PC-3 (cell line): ENCODE data around the gene POLR2L.
A peak's percentile ranks its signal among the peaks of the same experiment; 100 is the strongest.

Experiments
- EZH2 ChIP-seq: fragments of 300-600 bp; sonication (generic); IDR thresholded peaks from one replicate; pipeline ENCODE4 v1.6.1; 2017; ENCODE audit warnings: antibody characterized with exemption, mild to moderate bottlenecking, low read length; ENCODE audit not compliant: unreplicated experiment
- TF ChIP-seq, protein P1 (sequence below): fragments of 300-600 bp; sonication (generic); conservative IDR thresholded peaks from 2 replicates; pipeline ENCODE4 v1.5.1; 2017; ENCODE audit warnings: antibody characterized with exemption, low read depth, mild to moderate bottlenecking, low read length

DNA sequence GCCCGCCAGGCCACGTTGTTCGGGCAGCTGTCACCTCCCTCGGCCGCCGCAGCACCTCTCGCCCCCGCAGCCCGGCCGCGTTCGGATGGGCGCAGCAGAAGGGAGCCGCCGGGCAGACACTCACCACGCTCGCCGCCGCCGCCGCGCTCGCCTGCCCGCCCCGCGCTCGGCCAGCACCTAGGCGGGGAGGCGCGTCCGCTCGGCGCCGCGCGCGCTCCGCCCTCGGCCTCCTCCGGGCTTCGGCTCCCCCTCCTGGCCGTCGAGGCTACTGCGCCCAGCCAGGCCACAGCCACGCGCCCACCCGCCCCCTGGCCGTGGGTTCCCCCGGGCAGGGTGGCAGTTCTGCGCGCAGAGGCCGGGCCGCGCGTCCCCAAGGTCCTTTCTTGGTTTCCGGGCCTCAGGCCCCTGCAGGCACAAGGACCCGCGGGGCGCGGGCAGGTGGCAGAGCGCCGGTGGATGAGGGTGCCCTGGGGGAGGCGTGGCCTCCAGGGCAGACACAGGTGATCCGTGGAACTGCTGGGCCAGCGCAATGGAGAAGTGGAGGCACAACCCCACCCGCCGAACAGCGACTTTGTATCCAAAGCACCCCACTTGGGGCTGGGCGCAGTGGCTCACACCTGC lies 44.1 kb downstream of the POLR2L start, which contains the start of gene SLC25A22:
- TF ChIP-seq, protein P1, sequence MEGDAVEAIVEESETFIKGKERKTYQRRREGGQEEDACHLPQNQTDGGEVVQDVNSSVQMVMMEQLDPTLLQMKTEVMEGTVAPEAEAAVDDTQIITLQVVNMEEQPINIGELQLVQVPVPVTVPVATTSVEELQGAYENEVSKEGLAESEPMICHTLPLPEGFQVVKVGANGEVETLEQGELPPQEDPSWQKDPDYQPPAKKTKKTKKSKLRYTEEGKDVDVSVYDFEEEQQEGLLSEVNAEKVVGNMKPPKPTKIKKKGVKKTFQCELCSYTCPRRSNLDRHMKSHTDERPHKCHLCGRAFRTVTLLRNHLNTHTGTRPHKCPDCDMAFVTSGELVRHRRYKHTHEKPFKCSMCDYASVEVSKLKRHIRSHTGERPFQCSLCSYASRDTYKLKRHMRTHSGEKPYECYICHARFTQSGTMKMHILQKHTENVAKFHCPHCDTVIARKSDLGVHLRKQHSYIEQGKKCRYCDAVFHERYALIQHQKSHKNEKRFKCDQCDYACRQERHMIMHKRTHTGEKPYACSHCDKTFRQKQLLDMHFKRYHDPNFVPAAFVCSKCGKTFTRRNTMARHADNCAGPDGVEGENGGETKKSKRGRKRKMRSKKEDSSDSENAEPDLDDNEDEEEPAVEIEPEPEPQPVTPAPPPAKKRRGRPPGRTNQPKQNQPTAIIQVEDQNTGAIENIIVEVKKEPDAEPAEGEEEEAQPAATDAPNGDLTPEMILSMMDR, result peak; percentile 65
- TF ChIP-seq EZH2, result no peak
